ELF-1 (cell line): ENCODE data around the gene B3GAT1.

Experiments used
- DNase-seq: peaks from one replicate; pipeline ENCODE4 v3.0.0-alpha.2; 2016; ENCODE audit warnings: low read depth, low spot score

The B3GAT1 gene

DNA sequence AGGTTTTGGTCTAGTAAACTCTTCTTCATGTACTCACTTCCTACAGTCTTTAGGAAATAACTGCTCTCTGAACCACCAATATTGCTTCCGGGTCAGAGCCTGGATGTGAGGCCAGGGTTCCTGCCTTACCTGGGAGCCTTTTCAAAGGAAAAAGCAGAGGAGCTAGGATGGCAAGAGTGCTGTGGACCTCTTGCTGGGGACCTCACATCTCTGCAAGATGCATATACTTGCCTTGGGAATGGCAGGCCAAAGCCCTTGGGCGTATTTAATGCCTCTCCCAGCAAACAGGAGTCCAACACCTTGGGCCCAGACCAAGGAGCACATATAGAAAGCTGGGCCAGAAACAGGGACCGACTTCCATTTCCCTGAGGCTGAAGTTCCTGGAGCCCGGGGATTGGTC is 75.0 kb downstream of the B3GAT1 start:
- DNase-seq: no peak

- no peak for DNase-seq
Observed at GRCh38 chr11:134334796-134335571, 77.1 kb downstream of the B3GAT1 start.

DNA sequence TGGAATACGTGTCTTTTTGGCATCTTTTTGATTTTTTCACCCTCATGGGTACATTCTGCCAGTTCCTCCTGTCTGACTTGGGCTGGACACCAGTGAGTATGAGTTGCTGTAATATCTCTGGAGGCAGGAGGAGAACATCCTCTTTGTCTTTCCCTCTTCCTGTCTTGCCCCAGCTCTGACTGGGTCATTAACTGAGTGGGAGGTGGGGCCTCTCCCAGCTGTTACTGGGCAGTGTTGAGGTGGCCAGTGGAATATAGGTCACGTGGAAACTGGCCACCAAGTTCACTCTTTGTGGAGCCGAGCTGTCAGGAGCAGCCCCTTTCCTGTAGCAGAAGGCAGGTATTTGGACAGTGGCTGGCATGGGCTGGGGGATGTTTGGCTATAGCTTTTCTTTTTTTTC is 78.1 kb downstream of the B3GAT1 start:
- DNase-seq: no peak

- no peak for DNase-seq
Observed at GRCh38 chr11:134333312-134333711, 78.7 kb downstream of the B3GAT1 start.

- no peak for DNase-seq
Observed at GRCh38 chr11:134332782-134333181, 79.3 kb downstream of the B3GAT1 start.

GRCh38 chr11:134332189-134332631 is 79.8 kb downstream of the B3GAT1 start:
- DNase-seq: no peak

DNA sequence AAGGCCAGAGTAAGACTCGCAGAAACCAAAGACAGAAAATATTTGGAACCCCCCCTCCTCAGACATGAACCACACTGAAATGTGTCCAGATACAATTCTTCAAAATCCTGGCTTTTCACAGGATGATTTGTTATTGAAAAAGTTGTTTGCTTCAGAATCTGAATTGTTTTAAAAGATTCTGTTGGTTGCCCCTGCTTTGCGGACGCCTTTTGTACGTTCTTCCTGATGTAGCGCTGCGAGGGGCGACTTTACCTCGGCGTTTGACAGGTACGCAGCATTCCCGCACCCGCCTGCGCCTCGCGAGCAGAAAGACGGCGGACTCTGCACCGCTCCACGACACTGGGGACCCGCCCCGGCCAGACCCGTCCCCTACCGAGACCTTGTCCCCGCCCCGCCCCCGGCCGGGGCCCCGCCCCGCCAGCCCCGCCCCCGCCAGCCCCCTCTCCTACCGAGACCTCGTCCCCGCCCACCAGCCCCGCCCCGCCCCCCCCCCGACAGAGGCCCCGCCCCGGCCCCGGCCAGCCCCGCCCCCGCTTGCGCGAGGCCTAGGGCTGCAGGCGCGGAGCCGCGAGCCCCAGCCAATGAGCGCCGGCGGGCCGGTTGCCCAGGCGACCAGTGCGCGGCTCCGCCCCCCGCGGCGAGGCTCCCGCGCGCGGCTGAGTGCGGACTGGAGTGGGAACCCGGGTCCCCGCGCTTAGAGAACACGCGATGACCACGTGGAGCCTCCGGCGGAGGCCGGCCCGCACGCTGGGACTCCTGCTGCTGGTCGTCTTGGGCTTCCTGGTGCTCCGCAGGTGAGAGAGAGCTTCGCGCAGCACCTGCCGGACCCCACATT is 80.5 kb downstream of the B3GAT1 start, which contains the start of gene GLB1L2:
TSS of gene GLB1L2 (plus strand) at position 635 of the 835 bp plus-strand sequence. CDS start at position 709, 74 bp downstream.
- peak; percentile 66 for DNase-seq

DNA sequence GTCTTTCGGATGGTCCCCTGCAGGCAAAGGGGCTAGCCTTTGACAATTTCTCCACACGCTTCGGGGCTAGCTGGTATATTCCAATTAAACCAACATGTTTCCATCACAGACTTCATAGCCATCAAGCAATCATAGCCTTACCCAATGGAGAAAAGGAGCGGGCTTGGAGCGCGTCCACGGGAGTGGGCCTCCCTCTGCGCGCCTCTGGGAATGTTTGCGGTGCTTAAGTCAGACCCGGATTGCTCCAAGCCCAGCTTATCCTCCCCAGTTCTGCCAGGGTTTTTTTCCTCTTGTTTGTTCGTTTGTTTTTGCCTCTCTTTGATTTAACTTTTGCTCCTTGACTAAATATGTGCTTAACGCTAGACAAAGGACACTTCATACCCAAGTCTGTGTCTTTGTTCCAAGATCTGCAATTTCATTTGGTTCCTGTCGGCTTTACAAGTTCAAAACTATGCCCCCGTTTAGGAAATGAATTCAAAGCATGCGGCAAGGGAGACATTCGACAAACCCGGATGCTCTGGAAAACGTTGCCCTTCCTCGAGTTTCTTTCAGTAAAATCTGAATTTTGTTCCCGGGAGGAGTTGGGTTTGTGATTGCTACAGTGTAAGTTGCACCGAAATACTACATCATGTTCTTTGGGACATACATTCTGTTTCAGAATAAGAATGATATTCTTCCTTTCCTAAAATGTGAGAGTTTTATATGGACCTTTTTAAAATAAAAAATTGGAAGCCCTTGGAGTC is 81.3 kb downstream of the B3GAT1 start:
- DNase-seq: no peak
